KBM-7 (cell line): Measurements from ENCODE around the gene OR6J1.

Experiments used
- DNase-seq: peaks from one replicate; pipeline ENCODE4 v3.0.0-alpha.2; 2015
- in situ Hi-C: fragments of 300-500 bp; cut with MboI; formaldehyde crosslinking; loops from 2 replicates; pipeline ENCODE4 v1.14.3; 2020; ENCODE audit warnings: low sequenced_read_pairs, low pct_unique_long_range_greater_than_20kb, mixed read lengths

Gene OR6J1

GRCh38 chr14:22614240-22614799 is 29.8 kb downstream of the OR6J1 start:
- in situ Hi-C loops, result no loop called here
- DNase-seq, result peak; percentile 50

- in situ Hi-C loops, result no loop called here
- no peak for DNase-seq
Observed at GRCh38 chr14:22613736-22614239, 30.4 kb downstream of the OR6J1 start.

DNA sequence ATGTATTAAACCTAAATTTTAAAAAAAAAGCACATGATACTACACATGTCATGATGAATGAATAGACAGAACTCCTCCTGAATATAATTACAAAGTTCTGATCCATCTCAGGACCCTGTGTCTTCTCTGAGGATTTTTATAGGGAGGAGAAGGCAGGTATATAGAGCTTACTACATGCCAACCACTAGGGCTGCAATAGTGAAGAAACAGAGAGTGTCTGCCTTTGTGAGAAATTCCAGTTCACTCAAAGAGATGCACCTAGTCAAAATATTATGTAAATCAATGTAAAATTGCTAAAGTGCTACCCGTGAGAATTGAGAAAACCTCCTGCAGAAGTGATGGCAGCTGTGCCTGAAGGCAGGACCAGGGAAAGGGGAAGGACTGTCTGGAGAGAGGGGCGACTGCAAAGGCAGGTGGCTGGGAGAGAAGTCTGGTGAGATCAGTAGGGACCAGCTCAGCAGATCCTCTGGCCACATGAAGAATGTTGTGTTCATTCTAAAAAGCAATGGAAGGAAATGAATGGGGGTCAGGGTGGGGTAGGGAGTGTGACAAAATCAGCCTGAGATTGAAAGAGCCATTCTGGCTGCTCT is 31.0 kb downstream of the OR6J1 start:
- in situ Hi-C loops, result no loop called here
- no peak for DNase-seq

DNA sequence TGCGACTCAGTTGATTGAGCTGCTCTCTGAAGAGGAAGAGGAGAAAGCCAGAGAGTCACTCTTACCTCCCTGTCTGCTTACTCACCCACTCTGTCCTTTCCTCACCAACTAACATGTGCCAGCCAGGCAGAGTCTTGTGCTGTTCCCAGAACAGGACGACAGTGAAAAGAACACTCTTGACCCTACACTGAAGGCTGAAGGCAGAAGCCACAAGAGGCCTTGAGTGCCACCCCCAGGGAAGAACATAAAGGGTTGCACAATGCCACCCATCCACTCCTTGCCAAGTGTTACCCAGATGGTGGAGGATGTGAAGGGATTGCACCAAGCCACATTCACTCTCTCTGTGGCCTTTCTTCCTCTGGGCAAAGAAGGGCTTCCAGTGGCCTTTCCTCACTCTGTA is 33.2 kb downstream of the OR6J1 start:
- in situ Hi-C loops, result no loop called here
- DNase-seq, result no peak

GRCh38 chr14:22607291-22607690 is 36.9 kb downstream of the OR6J1 start:
- DNase-seq, result no peak
- in situ Hi-C loops, result no loop called here

- no peak for DNase-seq
- in situ Hi-C loops, result no loop called here
Observed at GRCh38 chr14:22606380-22606779, 37.8 kb downstream of the OR6J1 start.

DNA sequence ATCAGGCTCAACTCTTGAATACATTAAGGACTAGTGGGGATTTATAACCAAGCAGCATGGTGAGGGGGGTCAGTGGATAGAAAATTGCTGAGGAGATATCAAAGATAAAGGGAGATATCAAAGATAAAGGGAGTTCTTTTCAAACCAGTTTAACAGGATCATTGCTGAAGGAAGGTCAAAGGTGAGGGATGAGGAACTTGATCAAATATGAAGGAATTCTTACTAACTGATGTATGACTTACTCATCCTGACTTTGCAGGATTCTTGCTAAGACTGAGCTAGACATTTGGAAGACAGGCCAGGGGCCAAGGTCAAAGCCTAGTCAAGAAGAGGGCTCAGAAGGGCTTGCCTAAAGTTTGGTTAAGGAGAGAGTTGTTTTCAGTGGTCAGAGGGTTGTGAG is 41.3 kb downstream of the OR6J1 start:
- no peak for DNase-seq

GRCh38 chr14:22601996-22602395 is 42.2 kb downstream of the OR6J1 start:
- in situ Hi-C loops, result no loop called here
- DNase-seq, result no peak

More for the DNA sequence above, 41.3 kb downstream of the OR6J1 start:
- in situ Hi-C loops, result no loop called here

DNA sequence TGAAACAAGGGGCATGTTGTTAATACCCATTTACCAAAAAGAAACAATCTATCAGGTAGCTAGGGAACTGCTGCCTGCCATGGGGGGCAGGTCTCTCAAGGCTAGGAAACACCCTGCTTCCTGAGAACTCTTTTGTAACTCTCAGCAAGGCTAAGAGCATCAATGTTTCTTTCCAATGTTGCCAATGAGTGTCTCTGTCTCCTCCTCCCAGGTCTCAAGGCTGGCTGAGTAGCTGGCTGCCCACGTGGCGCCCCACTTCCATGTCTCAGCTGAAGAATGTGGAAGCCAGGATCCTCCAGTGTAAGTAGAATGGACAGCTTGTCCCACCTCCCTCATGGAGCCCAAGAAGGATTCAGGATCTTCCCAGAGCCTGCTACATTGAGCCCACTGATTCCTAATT is 42.7 kb downstream of the OR6J1 start:
- in situ Hi-C loops, result no loop called here
- DNase-seq, result no peak

DNA sequence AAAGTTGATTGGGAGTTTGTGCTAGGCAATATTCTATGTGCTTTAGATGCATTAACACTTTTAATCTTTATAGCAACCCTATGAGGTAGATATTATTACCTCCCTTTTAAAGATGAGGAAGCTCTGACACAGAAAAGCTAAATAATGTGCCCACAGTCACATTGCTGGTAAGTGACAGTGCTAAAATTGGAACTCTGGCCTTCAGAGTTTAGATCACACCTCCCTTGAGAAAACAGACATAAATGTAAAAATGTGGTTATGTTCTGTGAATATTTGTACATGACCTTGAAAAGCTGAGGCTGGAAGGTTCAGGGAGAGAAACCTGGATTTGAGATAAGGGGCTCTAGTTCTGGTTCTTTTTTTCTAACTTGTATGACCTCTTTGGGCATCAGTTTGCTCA is 44.1 kb downstream of the OR6J1 start:
- in situ Hi-C loops, result no loop called here

GRCh38 chr14:22599349-22599748 is 44.8 kb downstream of the OR6J1 start:
- in situ Hi-C loops, result no loop called here
- no peak for DNase-seq

More for the DNA sequence above, 44.1 kb downstream of the OR6J1 start:
- no peak for DNase-seq

DNA sequence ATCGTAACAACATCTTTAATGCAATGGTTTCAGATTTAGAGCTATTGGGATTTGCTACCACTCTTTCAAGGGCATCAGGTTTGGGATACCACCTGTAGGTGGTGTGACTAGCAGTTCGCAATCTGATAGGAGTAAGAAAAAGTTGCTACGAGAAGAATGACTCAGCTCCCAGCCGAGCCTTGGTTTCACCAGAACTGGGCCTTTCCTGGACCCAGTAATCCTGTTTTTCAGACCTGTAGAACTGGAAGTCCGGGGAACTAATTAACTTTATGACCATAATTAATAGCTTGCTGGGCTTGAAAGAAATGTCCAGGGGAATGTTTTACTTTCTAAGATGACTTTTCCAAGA is 45.3 kb downstream of the OR6J1 start:
- no peak for DNase-seq
- in situ Hi-C loops, result no loop called here

DNA sequence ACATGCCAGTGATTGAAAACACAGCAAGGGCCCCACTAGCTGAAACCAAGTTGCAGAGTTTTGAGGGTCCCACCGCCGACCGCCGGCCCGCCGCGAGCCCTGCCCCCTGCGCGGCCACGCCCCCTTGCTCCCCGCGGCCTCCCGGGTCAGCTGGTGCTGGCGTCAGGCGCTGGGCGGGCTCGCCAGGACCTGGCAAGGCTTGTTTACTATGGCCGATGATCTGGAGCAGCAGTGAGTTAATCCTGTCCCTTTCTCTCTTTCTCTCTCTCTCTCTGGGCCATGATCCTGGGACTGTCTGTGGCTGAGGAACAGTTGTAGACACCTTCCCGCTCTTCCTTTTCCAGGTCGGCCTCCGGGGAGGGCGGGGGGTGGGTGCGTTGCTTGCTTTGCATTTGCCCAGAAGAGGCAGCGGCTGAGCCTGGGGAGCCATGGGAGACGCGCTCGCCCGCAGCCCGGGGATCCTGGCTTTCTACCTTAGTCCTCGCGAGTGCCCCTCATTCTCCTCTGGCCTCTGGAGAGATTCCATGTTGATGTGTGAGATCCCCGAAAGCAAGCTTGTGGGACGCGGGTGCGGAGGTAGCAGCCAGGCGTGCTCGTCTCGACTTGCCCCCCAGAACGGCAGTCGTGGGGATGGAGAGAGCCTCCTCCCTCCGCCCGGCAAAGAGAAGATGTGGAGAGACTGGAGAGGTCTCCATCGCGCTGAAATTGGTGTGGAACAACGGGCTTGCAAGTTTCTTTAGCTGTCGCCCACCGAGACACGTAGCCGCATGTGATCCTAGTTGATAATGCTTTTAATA is 45.9 kb downstream of the OR6J1 start, which contains the start of gene ABHD4:
Gene ABHD4, plus strand, starts transcription at position 202 of the 797 bp plus-strand sequence. Its CDS starts 7 bp downstream, at position 209.
- in situ Hi-C loops, result no loop called here
- DNase-seq, result peak; percentile 60

GRCh38 chr14:22597771-22598098 is 46.4 kb downstream of the OR6J1 start:
- DNase-seq, result no peak
- in situ Hi-C loops, result no loop called here

- in situ Hi-C loops, result no loop called here
- no peak for DNase-seq
Observed at GRCh38 chr14:22597265-22597664, 46.9 kb downstream of the OR6J1 start.

GRCh38 chr14:22596354-22596879 is 47.7 kb downstream of the OR6J1 start:
- in situ Hi-C loops, result no loop called here
- no peak for DNase-seq

GRCh38 chr14:22594156-22594716 is 49.9 kb downstream of the OR6J1 start:
- peak; percentile 43 for DNase-seq
- in situ Hi-C loops, result no loop called here

GRCh38 chr14:22593601-22594000 is 50.6 kb downstream of the OR6J1 start:
- DNase-seq, result no peak
- in situ Hi-C loops, result no loop called here

DNA sequence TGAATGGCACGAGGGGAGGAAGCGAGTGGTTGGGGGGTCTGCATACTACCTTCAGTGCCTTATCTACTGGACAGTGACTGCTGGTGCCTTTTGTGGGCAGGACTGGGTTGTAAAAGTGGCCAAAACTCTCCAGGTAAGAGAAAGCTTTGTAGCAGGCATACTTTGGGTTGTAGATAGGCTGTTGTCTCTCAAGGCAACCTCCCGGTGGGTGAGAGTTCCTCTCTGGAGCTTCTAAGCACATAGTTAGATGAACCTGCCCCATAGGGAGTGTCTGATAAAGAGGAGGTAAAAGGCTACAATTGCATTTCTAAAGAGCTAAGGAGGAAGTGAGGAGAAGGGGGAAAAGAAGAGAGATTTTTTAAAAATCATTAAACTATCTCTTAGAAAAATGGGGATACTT is 51.0 kb downstream of the OR6J1 start:
- in situ Hi-C loops, result no loop called here
- no peak for DNase-seq
